ENCODE measurements around the gene AMH. TPM values are rescaled to one million over a fixed set of nuclear protein-coding genes. Genes with fewer than 3 reads are reported as not detected.

AMH gene
- total and polyA plus RNA-seq, 2 of the 13 experiments (the other 11 are each of a cell fraction or from before 2014, with no cell fraction given), result 0.03 to 0.18 TPM

DNA sequence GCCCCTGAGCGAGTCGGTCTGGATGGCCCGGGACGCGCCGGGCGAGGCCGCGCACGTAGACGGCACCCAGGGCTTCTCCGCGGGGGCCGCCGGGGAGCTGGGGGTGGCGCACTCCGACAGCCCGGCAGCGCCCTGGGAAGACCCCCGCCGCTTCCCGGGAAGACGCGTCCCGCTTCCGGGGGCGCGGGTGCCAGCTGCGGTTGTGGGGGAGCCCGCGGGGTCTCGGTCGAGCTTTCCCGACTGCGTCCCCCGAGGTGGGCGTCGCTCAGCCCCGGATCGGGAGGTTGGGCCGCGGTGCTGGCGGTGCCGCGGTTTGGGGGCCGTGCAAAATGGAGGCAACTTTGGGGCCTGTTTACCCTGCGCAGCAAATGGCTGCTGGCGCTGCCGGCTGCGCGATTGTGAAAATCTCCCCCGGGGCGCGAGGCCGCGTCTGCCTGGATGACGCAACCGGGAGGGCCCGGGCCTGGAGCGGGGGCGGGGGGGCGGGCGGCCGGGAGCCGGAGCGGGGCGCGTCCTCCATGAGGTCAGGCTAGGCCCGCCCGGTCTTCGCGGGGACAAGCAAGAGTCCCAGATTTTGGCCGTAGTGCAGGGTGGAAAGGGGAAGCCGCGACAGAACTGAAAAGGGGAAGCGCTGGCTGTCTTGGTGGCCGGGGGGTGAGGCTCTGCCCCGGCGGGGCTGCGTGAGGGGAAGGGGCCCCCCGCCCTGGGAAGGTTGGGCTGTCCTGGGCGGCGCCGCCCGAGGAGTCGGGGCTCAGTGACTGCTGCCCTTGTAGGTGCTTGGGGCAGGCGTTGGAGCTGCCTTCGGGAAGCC lies 21.5 kb downstream of the AMH start (continued):
- TF ChIP-seq HNF4A (CRISPR knock-in tag; IDR thresholded peaks at IDR 0.05) (no peak), FOXJ3 (CRISPR knock-in tag; IDR thresholded peaks at IDR 0.05; ENCODE audit: borderline replicate concordance) (no peak), SSRP1 (CRISPR knock-in tag; IDR thresholded peaks at IDR 0.05) (no peak), RFX1 (IDR thresholded peaks at IDR 0.05) (no peak), ZBTB34 (CRISPR knock-in tag; IDR thresholded peaks at IDR 0.05) (no peak), ZNF709 (CRISPR knock-in tag; IDR thresholded peaks at IDR 0.05) (no peak), ISL2 (CRISPR knock-in tag; IDR thresholded peaks at IDR 0.05) (no peak), ZNF225 (CRISPR knock-in tag; IDR thresholded peaks at IDR 0.05) (no peak), ZNF513 (CRISPR knock-in tag; conservative IDR thresholded peaks at IDR 0.05) (no peak), ZNF768 (CRISPR knock-in tag; IDR thresholded peaks at IDR 0.05) (0 out of 2 replicates have a peak, but pooled peaks have one; percentile 8), AHDC1 (CRISPR knock-in tag; IDR thresholded peaks at IDR 0.05; ENCODE audit: borderline replicate concordance) (no peak), ETV5 (CRISPR knock-in tag; IDR thresholded peaks at IDR 0.05; ENCODE audit: borderline replicate concordance) (no peak), LRRFIP1 (CRISPR knock-in tag; conservative IDR thresholded peaks at IDR 0.05) (no peak), ZBTB3 (CRISPR knock-in tag; IDR thresholded peaks at IDR 0.05; ENCODE audit: borderline replicate concordance, low read depth) (no peak)
- TF ChIP-seq, protein P1, sequence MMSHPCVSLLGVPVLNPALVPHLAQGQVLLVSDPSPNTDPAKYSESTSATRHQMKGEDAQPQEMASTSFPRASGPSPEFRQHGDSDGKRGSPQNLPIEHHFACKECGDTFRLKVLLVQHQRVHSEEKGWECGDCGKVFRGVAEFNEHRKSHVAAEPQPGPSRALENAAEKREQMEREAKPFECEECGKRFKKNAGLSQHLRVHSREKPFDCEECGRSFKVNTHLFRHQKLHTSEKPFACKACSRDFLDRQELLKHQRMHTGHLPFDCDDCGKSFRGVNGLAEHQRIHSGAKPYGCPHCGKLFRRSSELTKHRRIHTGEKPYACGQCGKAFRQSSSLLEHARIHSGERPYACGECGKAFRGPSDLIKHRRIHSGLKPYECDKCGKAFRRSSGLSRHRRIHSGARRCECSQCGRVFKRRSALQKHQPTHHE (CRISPR knock-in tag; IDR thresholded peaks at IDR 0.05; ENCODE audit: borderline replicate concordance), result no peak

All from HepG2 (cell line).